ES-I3 (cell line): ENCODE data around the gene PRR23E.

Experiments
- H3K36me3 ChIP-seq: 2 replicates; pipeline ENCODE4 v1.6.1; 2013; ENCODE audit warnings: mild to moderate bottlenecking, low read length, control low read depth, moderate library complexity; ENCODE audit not compliant: insufficient read depth
- H3K4me1 ChIP-seq: 2 replicates; pipeline ENCODE4 v1.6.1; 2013; ENCODE audit warnings: mild to moderate bottlenecking, control low read depth, low read length; ENCODE audit not compliant: insufficient read depth
- H3K9ac ChIP-seq: 2 replicates; pipeline ENCODE4 v1.6.1; 2013; ENCODE audit warnings: low read depth, mild to moderate bottlenecking, low read length, moderate library complexity
- H3K9me3 ChIP-seq: 2 replicates; pipeline ENCODE4 v1.6.1; 2013; ENCODE audit warnings: mild to moderate bottlenecking, low read length, moderate library complexity; ENCODE audit not compliant: control insufficient read depth, insufficient read depth

PRR23E gene

GRCh38 chr3:127206154-127206553, 13.2 kb downstream of the PRR23E start:
- Histone ChIP-seq H3K4me1 (no peaks in the 10 kb centered on the region), H3K9me3 (no peaks in the 10 kb centered on the region), H3K9ac (no peak overlapping the region), H3K36me3 (no peaks in the 10 kb centered on the region)

DNA sequence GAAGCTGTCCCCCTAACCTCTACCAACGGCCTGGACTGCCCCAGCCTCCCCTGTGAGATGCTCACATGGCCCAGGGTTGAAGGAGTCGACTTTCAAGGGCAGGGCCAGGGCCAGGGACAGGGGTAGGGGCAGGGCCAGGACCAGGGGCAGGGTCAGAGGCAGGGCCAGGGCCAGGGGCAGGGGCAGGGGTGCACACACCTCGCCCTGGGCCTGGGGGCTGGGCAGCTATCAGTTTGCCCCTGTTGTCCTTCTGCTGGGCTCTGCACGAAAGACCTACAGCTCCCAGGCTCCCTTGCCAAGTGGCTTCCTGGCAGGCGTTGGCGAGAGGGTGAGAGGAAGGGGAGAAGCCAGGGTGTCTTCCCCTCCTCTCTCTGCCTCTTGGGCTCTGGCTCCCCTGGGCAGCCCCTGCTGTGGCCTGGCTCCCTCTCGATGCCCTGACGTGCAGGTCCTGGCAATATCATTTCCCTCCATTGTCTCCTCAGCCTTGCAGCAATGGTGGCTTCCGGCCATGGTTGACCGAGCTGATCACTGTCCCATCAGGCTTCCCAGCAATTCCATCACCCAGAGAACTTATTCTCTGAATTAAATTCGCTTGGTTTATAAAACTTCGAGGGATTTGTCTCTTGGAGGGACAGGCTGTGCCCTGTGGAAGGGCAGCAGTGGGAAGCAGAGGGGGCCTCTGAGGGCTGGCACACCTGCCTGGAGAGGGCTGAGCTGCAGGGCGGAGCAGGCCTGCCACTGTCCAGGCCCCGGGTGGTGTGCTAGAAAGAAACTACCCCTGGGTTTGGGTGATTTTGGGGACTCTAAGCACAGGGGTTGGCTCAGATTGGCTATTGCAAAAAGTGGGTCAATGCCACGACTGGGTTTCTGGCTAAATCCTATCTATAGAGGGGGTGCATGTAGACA, 13.9 kb downstream of the PRR23E start:
- H3K9me3 ChIP-seq: no peaks in the 10 kb centered on the region
- H3K9ac ChIP-seq: no peak overlapping the region
- no peaks in the 10 kb centered on the region for H3K4me1 ChIP-seq

GRCh38 chr3:127207727-127208482, 15.0 kb downstream of the PRR23E start:
- no peaks in the 10 kb centered on the region for H3K9me3 ChIP-seq
- H3K4me1 ChIP-seq: no peaks in the 10 kb centered on the region
- no peaks in the 10 kb centered on the region for H3K36me3 ChIP-seq
- no peak overlapping the region for H3K9ac ChIP-seq

More for the DNA sequence above, 13.9 kb downstream of the PRR23E start:
- no peaks in the 10 kb centered on the region for H3K36me3 ChIP-seq

DNA sequence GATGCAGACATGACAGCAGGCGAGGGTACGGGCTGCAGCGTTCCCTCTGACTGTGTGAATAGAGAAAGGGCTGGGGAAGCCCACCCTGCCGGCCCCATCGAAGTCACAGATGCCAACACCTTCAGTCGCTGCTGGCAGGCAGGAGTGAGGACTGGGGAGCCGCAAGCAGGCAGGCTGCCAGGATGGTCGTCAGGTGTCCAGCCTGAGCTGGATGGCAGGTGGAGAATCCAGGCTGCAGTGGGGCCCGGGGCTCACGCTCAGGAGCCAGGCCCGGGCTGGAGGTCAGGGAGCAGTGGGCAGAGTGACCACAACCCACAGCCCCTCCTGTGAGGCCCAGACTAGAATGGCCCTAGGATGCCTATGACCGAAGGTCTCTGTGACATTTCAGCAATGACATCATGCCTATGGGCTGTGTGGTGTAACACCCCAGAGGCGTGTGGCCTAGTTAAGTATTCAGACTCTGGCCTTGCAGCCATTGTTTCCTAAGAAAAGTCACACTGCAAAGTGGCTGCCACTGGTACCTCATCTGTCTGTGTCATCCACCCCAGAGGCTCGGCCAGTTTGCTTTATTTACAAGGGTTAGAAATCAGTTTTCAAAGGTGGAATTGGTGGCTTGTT, 15.7 kb downstream of the PRR23E start:
- Histone ChIP-seq H3K4me1 (no peaks in the 10 kb centered on the region), H3K36me3 (no peaks in the 10 kb centered on the region), H3K9me3 (no peaks in the 10 kb centered on the region), H3K9ac (no peak overlapping the region)

DNA sequence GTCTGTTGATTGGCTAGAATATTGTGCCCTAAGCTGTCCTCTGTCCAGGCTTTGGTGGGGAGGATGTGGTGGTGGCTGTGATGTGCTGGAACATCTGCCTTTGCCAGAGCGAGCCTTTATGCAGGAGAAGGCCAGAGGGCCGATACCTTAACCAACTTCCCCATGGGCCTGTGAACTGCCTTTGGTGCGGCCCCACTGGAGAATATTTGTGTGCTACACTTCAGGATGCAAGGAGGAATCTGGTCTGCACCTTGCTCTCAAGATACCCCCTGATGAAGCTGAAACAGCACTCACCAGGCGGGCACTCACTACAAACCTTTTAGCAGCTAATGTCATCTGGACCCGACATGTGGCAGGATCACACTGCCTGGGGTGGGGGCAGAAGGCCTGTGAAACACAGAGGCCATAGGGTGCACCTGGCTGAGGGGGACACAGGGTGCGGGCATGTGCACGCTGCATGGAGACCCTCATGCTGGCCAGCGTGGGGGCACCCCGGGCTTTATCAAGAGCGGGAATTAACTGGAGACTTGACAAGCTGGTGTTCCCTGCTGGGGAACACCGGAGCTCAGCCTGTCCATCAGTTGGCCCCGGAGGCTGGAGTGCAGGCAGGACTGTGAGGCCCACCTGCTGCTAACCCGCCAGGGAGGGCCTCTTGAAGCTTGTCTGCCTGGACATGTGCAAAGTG, 16.4 kb downstream of the PRR23E start:
- H3K9me3 ChIP-seq: no peaks in the 10 kb centered on the region
- no peaks in the 10 kb centered on the region for H3K36me3 ChIP-seq
- no peaks in the 10 kb centered on the region for H3K4me1 ChIP-seq
- no peak overlapping the region for H3K9ac ChIP-seq

GRCh38 chr3:127209840-127210653, 17.1 kb downstream of the PRR23E start:
- H3K9ac ChIP-seq: no peak overlapping the region
- H3K36me3 ChIP-seq: no peaks in the 10 kb centered on the region
- no peaks in the 10 kb centered on the region for H3K9me3 ChIP-seq
- H3K4me1 ChIP-seq: no peaks in the 10 kb centered on the region

DNA sequence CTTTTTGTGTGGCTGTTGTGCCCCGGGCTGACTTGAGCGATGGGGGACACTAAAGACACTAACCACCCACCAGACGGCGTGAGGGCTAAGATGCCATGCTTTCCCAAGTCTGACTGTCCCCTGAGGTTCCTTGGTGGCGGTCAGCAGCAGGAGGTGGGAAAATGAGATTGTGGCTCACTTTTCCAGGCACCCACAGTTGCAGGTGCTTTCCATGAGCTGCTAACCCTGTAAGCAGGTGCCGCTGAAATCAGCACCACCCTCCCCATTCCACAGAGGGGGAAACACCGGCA, 17.7 kb downstream of the PRR23E start:
- no peaks in the 10 kb centered on the region for H3K4me1 ChIP-seq
- H3K9ac ChIP-seq: no peak overlapping the region
- no peaks in the 10 kb centered on the region for H3K36me3 ChIP-seq
- no peaks in the 10 kb centered on the region for H3K9me3 ChIP-seq

DNA sequence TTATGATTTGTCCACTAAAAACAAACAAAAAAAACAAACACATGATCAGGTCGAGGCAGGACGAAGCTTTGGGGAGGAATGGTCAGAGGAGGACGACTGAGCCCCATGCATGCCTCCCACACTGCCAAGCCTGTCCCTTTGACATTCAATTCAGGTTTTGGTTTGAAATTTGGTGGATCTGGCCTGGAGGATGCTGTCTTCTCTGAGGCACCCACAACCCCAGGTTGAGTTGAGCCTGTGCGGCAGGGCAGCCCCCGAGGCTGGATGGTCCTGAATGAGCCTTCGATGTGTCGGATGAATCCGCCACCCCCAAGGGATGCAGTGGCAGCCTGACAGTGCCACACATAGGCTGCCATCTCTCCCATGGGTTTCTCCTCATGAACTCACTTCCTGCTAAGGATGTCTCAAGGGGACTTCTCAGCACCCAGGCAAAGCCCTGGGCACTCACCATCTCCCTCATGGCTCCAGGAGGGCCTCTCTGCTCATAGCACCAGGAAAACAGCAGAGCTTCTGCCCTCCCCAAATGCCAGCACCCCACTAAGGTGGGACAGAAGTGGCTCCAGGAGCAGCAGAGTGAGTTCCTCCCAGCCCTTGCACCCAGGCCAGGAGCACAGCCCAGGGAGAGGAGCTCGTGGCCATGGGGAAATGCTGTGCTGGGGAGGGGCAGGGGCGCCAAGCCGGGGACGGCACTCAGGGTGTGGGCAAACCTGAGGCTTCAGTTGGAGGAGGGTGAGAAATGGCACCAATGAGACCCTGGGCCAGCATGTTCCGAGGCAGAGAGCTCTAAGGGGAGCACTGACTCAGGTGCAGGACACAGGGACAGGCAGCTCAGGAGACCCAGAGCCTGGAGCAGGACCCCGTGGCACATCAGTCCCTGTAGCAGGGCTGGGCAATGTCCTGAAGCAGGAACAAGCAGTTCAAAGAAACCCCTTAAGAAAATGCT, 18.5 kb downstream of the PRR23E start:
- H3K9me3 ChIP-seq: no peaks in the 10 kb centered on the region
- no peaks in the 10 kb centered on the region for H3K36me3 ChIP-seq
- no peaks in the 10 kb centered on the region for H3K4me1 ChIP-seq
- H3K9ac ChIP-seq: no peak overlapping the region

DNA sequence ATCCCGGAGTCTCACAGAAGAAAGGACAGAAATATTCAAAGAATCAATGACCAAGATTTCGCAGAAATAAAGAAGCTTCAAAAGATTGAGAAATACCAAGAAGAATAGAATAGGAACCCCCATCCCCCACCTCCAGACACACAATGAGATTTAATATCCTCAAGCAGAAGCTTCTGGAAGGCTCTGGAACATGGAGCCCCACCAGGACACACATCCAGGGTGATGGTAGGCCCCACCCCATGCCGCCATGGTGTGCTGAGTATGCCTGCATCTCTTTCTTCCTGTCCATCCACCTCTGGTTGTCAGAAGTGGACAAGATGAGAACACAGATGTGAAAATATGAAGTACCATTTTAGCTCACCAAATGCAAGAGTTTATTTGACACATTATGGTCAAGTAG, 19.3 kb downstream of the PRR23E start:
- Histone ChIP-seq H3K9ac (no peak overlapping the region), H3K4me1 (no peaks in the 10 kb centered on the region), H3K9me3 (no peaks in the 10 kb centered on the region), H3K36me3 (no peaks in the 10 kb centered on the region)

- Histone ChIP-seq H3K9ac (no peak overlapping the region), H3K9me3 (no peaks in the 10 kb centered on the region), H3K4me1 (no peaks in the 10 kb centered on the region), H3K36me3 (no peaks in the 10 kb centered on the region)
Observed at GRCh38 chr3:127212711-127213110, 19.8 kb downstream of the PRR23E start.

DNA sequence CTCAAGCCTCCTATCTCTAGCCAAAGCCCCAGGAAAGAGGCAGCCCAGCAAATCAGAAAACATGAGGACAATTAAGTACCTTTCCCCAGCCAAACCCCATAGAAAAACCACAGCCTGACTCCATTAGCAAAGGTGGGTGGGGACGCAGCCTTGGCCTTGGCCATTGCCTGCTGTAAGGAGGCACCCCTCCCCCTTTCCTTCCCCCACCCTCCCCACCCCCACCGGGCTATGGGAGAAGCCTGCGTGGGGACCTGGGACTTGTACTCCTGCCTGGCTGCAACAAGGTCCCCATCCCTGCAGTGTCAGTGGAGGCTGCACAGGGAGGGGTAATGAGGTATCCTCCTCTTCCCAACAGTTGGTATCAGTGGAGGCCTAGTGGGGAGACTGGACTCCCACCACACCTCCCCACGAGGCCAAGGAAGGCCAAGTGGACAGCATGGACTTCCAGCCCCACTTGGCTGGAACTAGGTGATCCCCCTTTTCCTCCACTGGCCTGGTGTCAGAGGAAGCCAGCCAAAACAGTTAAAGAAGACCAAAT, 20.5 kb downstream of the PRR23E start:
- Histone ChIP-seq H3K9ac (no peak overlapping the region), H3K36me3 (no peaks in the 10 kb centered on the region), H3K4me1 (no peaks in the 10 kb centered on the region), H3K9me3 (no peaks in the 10 kb centered on the region)

- no peaks in the 10 kb centered on the region for H3K36me3 ChIP-seq
- no peaks in the 10 kb centered on the region for H3K4me1 ChIP-seq
- no peak overlapping the region for H3K9ac ChIP-seq
- no peaks in the 10 kb centered on the region for H3K9me3 ChIP-seq
Observed at GRCh38 chr3:127214975-127215374, 22.0 kb downstream of the PRR23E start.
